Panc1 (cell line): Measurements from ENCODE around the gene TLR6.

Source experiments
- CTCF ChIP-seq: fragments of 450-650 bp; IDR thresholded peaks from 2 replicates; pipeline ENCODE4 v1.5.1; 2017; ENCODE audit warnings: mild to moderate bottlenecking
- POLR2AphosphoS5 ChIP-seq: IDR thresholded peaks from 2 replicates; pipeline ENCODE4 v1.6.1; 2012; ENCODE audit warnings: mild to moderate bottlenecking, low read depth, low read length, moderate library complexity
- SIN3A ChIP-seq: IDR thresholded peaks from 2 replicates; pipeline ENCODE4 v1.6.1; 2012; ENCODE audit warnings: low read depth, mild to moderate bottlenecking, low read length, moderate library complexity, borderline replicate concordance; ENCODE audit not compliant: insufficient read depth

- no peak for TF ChIP-seq CTCF
- no peak for TF ChIP-seq SIN3A
- TF ChIP-seq POLR2AphosphoS5: no peak
These were observed 12.9 kb upstream of the TLR6 start for GRCh38 chr4:38869511-38869910.
